IMR-90 (cell line): Measurements from ENCODE around the gene DTNA.

Source experiments
- BHLHE40 ChIP-seq: fragments of 150-350 bp; IDR thresholded peaks from 2 replicates; pipeline ENCODE4 v1.6.1; 2016; ENCODE audit warnings: mild to moderate bottlenecking, low read depth, low read length
- CHD1 ChIP-seq: IDR thresholded peaks from 2 replicates; pipeline ENCODE4 v1.6.1; 2012; ENCODE audit warnings: low read depth, low read length, improper control_type of control experiment
- POLR2A ChIP-seq: IDR thresholded peaks from 2 replicates; pipeline ENCODE4 v1.6.1; 2012; ENCODE audit warnings: mild to moderate bottlenecking, low read depth, low read length
- RAD21 ChIP-seq: IDR thresholded peaks from 2 replicates; pipeline ENCODE4 v1.6.1; 2012; ENCODE audit warnings: low read length, improper control_type of control experiment
- RCOR1 ChIP-seq: IDR thresholded peaks from 2 replicates; pipeline ENCODE4 v1.6.1; 2012; ENCODE audit warnings: mild to moderate bottlenecking, low read length, improper control_type of control experiment; ENCODE audit not compliant: insufficient replicate concordance
- RFX5 ChIP-seq: IDR thresholded peaks from 2 replicates; pipeline ENCODE4 v1.8.0; 2012; ENCODE audit warnings: low read depth, mild to moderate bottlenecking, low read length, moderate library complexity
- SMC3 ChIP-seq: fragments of 150-350 bp; IDR thresholded peaks from 2 replicates; pipeline ENCODE4 v1.6.1; 2016; ENCODE audit warnings: low read depth, mild to moderate bottlenecking, antibody characterized with exemption, low read length, moderate library complexity
- TF ChIP-seq, protein P1 (sequence below): conservative IDR thresholded peaks from 2 replicates; pipeline ENCODE4 v1.5.1; 2012; ENCODE audit warnings: mild to moderate bottlenecking, low read depth, low read length, improper control_type of control experiment

DNA sequence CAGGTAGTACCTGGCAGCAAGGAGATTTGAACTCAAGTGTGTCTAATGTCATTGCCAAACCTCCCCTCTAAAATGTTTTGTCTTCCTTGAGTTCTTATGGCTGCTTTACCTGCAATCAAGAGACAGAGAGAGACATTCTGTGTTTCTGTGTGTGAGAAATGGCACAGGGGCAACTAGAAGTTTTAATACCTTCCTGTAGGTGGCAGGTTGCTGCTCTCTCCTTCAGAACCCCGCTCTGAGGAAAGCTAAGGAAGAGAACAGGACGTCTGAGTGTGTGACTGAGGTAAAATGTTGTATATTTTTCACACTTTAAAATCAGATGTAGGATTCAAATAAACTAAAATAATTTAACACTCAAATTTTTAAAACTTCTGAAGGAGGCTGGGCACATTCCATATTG lies 19.2 kb downstream of the DTNA start:
- TF ChIP-seq RCOR1 (no peak), CHD1 (no peak), SMC3 (peak; percentile 28; the same call in 1 of the 2 replicates), POLR2A (no peak), BHLHE40 (no peak), RFX5 (no peak), RAD21 (peak; percentile 55)
- TF ChIP-seq, protein P1, sequence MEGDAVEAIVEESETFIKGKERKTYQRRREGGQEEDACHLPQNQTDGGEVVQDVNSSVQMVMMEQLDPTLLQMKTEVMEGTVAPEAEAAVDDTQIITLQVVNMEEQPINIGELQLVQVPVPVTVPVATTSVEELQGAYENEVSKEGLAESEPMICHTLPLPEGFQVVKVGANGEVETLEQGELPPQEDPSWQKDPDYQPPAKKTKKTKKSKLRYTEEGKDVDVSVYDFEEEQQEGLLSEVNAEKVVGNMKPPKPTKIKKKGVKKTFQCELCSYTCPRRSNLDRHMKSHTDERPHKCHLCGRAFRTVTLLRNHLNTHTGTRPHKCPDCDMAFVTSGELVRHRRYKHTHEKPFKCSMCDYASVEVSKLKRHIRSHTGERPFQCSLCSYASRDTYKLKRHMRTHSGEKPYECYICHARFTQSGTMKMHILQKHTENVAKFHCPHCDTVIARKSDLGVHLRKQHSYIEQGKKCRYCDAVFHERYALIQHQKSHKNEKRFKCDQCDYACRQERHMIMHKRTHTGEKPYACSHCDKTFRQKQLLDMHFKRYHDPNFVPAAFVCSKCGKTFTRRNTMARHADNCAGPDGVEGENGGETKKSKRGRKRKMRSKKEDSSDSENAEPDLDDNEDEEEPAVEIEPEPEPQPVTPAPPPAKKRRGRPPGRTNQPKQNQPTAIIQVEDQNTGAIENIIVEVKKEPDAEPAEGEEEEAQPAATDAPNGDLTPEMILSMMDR, result peak; percentile 54
